HG03439 (cell line): Measurements from ENCODE around the gene CFAP161.
"Not testable (repeated sequence)": the region's sequence is repeated elsewhere in the genome, so short reads cannot be mapped to it uniquely, and the experiment has no call there.

ENCODE experiments used
- ATAC-seq: cut with Tn5 transposase; IDR thresholded peaks from one replicate; pipeline ENCODE4 v1.9.1; 2021; ENCODE audit warnings: mild to moderate bottlenecking, moderate library complexity; ENCODE audit not compliant: unreplicated experiment

Gene CFAP161

GRCh38 chr15:81106560-81106959, 27.5 kb upstream of the CFAP161 start:
- no peak for ATAC-seq

GRCh38 chr15:81107889-81108288, 26.2 kb upstream of the CFAP161 start:
- no peak for ATAC-seq

GRCh38 chr15:81108427-81108826, 25.6 kb upstream of the CFAP161 start:
- ATAC-seq: no peak

- no peak for ATAC-seq
These were observed 23.1 kb upstream of the CFAP161 start for GRCh38 chr15:81111018-81111417.

GRCh38 chr15:81111510-81112470, 22.3 kb upstream of the CFAP161 start:
- peak; percentile 84 for ATAC-seq

GRCh38 chr15:81113204-81113657, 20.8 kb upstream of the CFAP161 start:
- no peak for ATAC-seq

GRCh38 chr15:81113861-81114291, 20.2 kb upstream of the CFAP161 start:
- no peak for ATAC-seq

- no peak for ATAC-seq
These were observed 18.8 kb upstream of the CFAP161 start for GRCh38 chr15:81115054-81115939.

- ATAC-seq: no peak
These were observed 16.9 kb upstream of the CFAP161 start for GRCh38 chr15:81117136-81117535.

- no peak for ATAC-seq
These were observed 16.5 kb upstream of the CFAP161 start for GRCh38 chr15:81117581-81117980.

- no peak for ATAC-seq
These were observed 15.7 kb upstream of the CFAP161 start for GRCh38 chr15:81118361-81118760.

- ATAC-seq: no peak
These were observed 14.0 kb upstream of the CFAP161 start for GRCh38 chr15:81120069-81120468.

GRCh38 chr15:81126892-81127291, 7.2 kb upstream of the CFAP161 start:
- ATAC-seq: no peak

- ATAC-seq: not testable (repeated sequence)
These were observed 7.4 kb downstream of the CFAP161 start for GRCh38 chr15:81141478-81141877.

GRCh38 chr15:81146006-81146405, 11.9 kb downstream of the CFAP161 start:
- ATAC-seq: no peak

GRCh38 chr15:81146466-81146865, 12.4 kb downstream of the CFAP161 start:
- no peak for ATAC-seq

GRCh38 chr15:81151389-81151788, 17.3 kb downstream of the CFAP161 start:
- no peak for ATAC-seq

GRCh38 chr15:81152339-81152738, 18.3 kb downstream of the CFAP161 start:
- no peak for ATAC-seq

GRCh38 chr15:81152799-81153198, 18.7 kb downstream of the CFAP161 start:
- no peak for ATAC-seq

- ATAC-seq: no peak
These were observed 21.5 kb downstream of the CFAP161 start for GRCh38 chr15:81155375-81156218.

GRCh38 chr15:81156324-81156723, 22.3 kb downstream of the CFAP161 start:
- ATAC-seq: no peak
